ENCODE measurements around the gene COL4A6. TPM values are rescaled to one million over a fixed set of nuclear protein-coding genes. Genes with fewer than 3 reads are reported as not detected.

Gene COL4A6
- total and polyA plus RNA-seq, 2 experiments from 2014 or later, result 40.1 to 95.2 TPM

DNA sequence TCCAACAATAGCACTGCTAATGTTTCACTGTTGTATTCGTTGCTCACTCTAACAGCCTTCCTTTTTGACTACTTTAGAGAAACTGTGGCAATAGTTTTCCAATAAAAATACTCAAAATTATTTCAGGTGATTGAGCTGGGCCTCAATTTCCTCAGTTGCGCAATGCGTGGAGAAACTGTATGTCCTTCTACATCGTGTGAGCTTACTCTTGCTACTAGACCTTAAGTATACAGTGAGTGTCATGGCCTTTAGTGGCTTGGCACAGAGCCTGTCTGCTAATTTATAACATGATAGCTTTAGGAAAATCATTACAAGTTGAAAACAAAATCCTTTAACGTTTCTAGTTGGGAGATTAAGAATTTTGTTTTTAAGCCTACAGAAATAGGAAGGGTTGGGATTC, 114.5 kb downstream of the COL4A6 start:
- peak overlapping the region; percentile 16 for H3K27ac ChIP-seq
- TF ChIP-seq, protein P1, sequence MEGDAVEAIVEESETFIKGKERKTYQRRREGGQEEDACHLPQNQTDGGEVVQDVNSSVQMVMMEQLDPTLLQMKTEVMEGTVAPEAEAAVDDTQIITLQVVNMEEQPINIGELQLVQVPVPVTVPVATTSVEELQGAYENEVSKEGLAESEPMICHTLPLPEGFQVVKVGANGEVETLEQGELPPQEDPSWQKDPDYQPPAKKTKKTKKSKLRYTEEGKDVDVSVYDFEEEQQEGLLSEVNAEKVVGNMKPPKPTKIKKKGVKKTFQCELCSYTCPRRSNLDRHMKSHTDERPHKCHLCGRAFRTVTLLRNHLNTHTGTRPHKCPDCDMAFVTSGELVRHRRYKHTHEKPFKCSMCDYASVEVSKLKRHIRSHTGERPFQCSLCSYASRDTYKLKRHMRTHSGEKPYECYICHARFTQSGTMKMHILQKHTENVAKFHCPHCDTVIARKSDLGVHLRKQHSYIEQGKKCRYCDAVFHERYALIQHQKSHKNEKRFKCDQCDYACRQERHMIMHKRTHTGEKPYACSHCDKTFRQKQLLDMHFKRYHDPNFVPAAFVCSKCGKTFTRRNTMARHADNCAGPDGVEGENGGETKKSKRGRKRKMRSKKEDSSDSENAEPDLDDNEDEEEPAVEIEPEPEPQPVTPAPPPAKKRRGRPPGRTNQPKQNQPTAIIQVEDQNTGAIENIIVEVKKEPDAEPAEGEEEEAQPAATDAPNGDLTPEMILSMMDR (IDR thresholded peaks at IDR 0.05; ENCODE audit: low read depth, low read length), result no peak
- H3K4me3 ChIP-seq, result no peak overlapping the region
- no peak for DNase-seq (ENCODE audit: low read depth in 1 of 2, low spot score in 1 of 2)
- no peaks in the 10 kb centered on the region for H3K9me3 ChIP-seq (ENCODE audit: low read depth)
- H3K27me3 ChIP-seq, result no peaks in the 10 kb centered on the region
- no peaks in the 10 kb centered on the region for H3K36me3 ChIP-seq
- H3K4me1 ChIP-seq (ENCODE audit: low read depth), result peaks cover 38% of the 10 kb centered on the region

DNA sequence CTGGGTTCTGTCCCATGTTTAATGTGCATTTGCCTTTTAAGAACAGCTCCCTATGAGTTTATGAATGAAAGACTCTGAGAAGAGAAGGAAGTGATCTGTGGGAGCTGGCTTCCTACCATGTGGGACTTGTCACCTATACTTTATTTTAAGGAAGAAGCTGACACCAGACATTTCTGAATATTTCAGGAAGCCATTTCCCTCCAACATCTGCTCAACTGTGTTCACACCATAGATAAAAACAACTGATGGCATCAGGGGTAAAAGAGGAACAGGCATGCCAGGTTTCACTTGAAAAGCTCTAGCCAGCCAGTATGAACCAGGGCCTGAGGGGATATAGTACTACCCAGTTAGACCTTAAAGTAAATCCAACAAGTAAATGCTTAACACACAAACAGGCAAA, 116.0 kb downstream of the COL4A6 start:
- Histone ChIP-seq H3K27me3 (no peaks in the 10 kb centered on the region), H3K4me3 (no peak overlapping the region), H3K9me3 (ENCODE audit: low read depth) (no peaks in the 10 kb centered on the region), H3K27ac (no peak overlapping the region), H3K4me1 (ENCODE audit: low read depth) (peaks cover 38% of the 10 kb centered on the region), H3K36me3 (no peaks in the 10 kb centered on the region)
- TF ChIP-seq, protein P1 (IDR thresholded peaks at IDR 0.05; ENCODE audit: low read depth, low read length), result no peak
- DNase-seq (ENCODE audit: low read depth in 1 of 2, low spot score in 1 of 2), result no peak

DNA sequence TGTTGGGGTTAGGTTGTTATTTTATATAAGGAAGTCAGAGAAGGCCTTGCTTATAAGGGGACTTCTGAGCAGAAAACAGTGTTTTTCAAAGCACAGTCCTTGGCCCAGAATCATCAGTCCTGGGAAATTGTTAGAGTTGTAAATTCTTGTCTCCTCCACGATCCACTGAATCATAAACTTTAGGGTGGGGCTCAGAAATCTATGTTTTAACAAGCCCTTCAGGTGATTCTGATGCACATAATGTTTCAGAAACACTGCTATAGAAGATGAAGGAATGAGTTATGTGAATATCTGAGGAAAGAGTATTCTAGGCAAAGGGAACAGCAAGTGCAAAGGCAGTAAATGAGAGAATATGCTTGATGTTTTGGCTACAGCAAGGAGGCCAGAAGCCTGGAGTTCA, 121.8 kb downstream of the COL4A6 start:
- Histone ChIP-seq H3K27me3 (no peaks in the 10 kb centered on the region), H3K4me1 (ENCODE audit: low read depth) (peaks cover 11% of the 10 kb centered on the region), H3K9me3 (ENCODE audit: low read depth) (no peaks in the 10 kb centered on the region), H3K27ac (no peak overlapping the region), H3K4me3 (no peak overlapping the region), H3K36me3 (no peaks in the 10 kb centered on the region)
- TF ChIP-seq, protein P1 (IDR thresholded peaks at IDR 0.05; ENCODE audit: low read depth, low read length), result no peak
- DNase-seq (ENCODE audit: low read depth in 1 of 2, low spot score in 1 of 2), result no peak

DNA sequence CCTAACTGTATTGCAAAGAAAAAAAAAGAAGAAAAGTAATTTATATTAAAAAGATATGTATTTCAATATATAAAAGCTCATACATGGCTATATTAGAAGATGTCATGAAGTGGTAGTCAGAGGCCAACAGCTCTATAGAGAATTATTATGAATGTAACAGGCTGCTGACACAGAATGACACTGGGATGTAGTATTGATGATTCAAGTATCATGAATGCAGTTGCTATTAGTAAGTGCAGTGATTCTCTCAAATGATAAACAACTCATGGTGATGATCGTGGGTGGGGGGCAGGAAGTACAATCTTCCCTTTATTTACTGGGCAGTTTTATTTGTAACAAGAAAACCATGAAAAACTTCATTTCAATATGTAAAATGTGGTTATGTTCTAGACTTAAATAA, 124.6 kb downstream of the COL4A6 start:
- Histone ChIP-seq H3K4me1 (ENCODE audit: low read depth) (peaks cover 30% of the 10 kb centered on the region), H3K27me3 (no peaks in the 10 kb centered on the region), H3K27ac (no peak overlapping the region), H3K4me3 (no peak overlapping the region), H3K9me3 (ENCODE audit: low read depth) (no peaks in the 10 kb centered on the region), H3K36me3 (no peaks in the 10 kb centered on the region)
- DNase-seq (ENCODE audit: low read depth in 1 of 2, low spot score in 1 of 2), result no peak
- TF ChIP-seq, protein P1 (IDR thresholded peaks at IDR 0.05; ENCODE audit: low read depth, low read length), result no peak

DNA sequence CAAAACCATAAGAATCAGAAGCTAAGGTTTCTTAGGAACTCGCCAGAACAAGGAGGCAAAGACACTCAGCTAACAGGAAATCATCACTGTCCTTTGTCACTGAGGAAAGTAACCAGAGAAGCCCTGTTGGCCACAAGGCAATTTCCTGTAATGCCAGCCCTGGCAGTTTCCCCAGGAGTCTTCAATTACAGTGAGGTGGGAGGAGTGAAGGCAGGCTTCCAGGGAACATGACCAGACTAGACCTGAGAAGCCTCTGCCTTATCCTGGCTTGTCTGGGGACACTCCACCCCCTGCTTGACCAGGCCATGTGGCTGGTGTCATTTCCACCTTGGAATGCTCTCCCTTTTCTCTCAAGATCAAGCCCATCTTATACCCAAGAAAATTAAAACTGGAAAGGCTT, 125.3 kb downstream of the COL4A6 start:
- no peak overlapping the region for H3K4me3 ChIP-seq
- peaks cover 37% of the 10 kb centered on the region for H3K4me1 ChIP-seq (ENCODE audit: low read depth)
- no peaks in the 10 kb centered on the region for H3K27me3 ChIP-seq
- TF ChIP-seq, protein P1 (IDR thresholded peaks at IDR 0.05; ENCODE audit: low read depth, low read length), result no peak
- H3K9me3 ChIP-seq (ENCODE audit: low read depth), result no peaks in the 10 kb centered on the region
- H3K36me3 ChIP-seq, result no peaks in the 10 kb centered on the region
- no peak overlapping the region for H3K27ac ChIP-seq
- DNase-seq (ENCODE audit: low read depth in 1 of 2, low spot score in 1 of 2), result peak; percentile 37 to 52

DNA sequence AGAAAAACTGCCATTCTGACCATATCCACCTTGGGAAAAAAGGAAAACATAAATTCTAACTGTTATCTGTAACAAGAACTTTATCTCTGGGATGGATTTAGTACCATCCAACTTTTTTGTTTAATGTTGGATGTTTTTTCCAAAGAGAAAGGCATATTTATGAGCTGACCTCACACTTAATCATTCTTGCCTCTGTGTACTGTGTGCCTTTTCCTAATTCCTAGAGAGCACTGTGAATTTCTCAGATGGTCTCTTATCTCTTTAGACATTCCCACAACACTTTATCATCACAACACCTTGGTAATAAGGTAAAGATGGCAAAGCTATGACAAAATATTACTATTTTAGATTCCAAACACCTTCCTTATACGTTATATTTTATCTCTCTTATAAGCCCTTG, 126.2 kb downstream of the COL4A6 start:
- Histone ChIP-seq H3K4me1 (ENCODE audit: low read depth) (peaks cover 44% of the 10 kb centered on the region), H3K4me3 (no peak overlapping the region), H3K27me3 (no peaks in the 10 kb centered on the region), H3K9me3 (ENCODE audit: low read depth) (no peaks in the 10 kb centered on the region), H3K36me3 (no peaks in the 10 kb centered on the region), H3K27ac (no peak overlapping the region)
- TF ChIP-seq, protein P1 (IDR thresholded peaks at IDR 0.05; ENCODE audit: low read depth, low read length), result no peak
- no peak for DNase-seq (ENCODE audit: low read depth in 1 of 2, low spot score in 1 of 2)
